RWPE1 (cell line): ENCODE data around the gene HYCC1.
"Not testable (repeated sequence)": the region's sequence is repeated elsewhere in the genome, so short reads cannot be mapped to it uniquely, and the experiment has no call there.

Source experiments
- CTCF ChIA-PET: fragments of 350-600 bp; sonication (Branson Sonifier 250); formaldehyde crosslinking; extraction: SDS; loops from one replicate; lab custom pipeline; 2021; lab: Yijun Ruan, JAX
- POLR2A ChIA-PET: fragments of 400-600 bp; formaldehyde crosslinking; extraction: SDS; loops from one replicate; lab custom pipeline; 2020; ENCODE audit warnings: antibody characterized with exemption; ENCODE audit not compliant: low non-redundant PET; lab: Yijun Ruan, JAX
- DNase-seq: peaks from one replicate; pipeline ENCODE4 v3.0.0; 2012; ENCODE audit warnings: low spot score
- H3K27ac ChIP-seq: fragments of 450-650 bp; 2 replicates; pipeline ENCODE4 v1.5.1; 2017
- TF ChIP-seq, protein P1 (sequence below): fragments of 450-650 bp; conservative IDR thresholded peaks from 2 replicates; pipeline ENCODE4 v1.5.1; 2017; ENCODE audit warnings: low read depth, mild to moderate bottlenecking

The HYCC1 gene

DNA sequence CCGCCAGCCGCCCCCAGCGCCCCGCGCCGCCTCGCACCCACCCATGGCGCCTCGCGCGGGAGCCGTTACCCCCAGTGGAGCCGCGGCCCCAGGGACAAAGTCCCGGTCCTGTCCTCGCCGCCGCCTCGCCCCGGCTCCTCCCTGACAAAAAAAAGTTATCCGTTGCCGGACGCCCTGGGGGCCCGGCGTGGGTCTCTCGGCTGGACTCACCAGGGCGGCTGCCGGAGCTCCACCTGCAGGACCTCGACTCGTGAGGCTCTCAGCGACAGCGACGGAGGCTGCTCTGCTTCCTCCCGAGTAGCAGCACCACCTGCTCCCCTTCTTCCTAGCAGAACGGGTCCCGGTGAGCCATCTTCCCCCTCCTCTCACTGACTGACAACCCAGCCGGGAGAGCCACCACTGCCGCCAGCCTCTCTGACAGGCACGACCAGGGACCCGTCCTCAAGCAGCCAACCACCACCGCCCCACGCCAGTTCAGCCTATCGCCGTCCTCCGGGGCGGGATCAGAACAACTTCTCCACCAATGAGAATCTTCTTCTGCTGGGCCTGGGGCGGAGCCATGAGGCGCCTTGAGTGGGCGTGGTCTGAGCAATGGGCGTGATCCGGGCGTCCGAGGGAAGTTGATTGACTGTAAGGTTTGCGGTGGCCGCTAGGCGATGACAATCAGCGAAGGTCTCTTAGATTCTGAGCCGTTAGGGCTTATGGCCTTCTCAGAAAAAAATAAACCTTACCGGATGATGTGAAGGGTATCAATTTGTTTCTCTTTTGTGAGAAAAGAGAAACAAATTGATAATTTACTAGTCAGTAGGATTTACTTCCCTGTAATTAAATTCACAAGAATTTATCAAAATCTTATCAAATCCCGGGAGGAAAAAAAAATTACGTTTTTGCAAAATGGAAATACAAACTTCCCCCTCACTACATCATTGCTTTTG is at the start of gene HYCC1:
TSS of gene HYCC1 (minus strand) at position 416 of the 935 bp plus-strand sequence. CDS start 23,019 bp downstream, outside the sequence.
- POLR2A ChIA-PET: no interaction called here
- CTCF ChIA-PET: no interaction called here
- TF ChIP-seq, protein P1, sequence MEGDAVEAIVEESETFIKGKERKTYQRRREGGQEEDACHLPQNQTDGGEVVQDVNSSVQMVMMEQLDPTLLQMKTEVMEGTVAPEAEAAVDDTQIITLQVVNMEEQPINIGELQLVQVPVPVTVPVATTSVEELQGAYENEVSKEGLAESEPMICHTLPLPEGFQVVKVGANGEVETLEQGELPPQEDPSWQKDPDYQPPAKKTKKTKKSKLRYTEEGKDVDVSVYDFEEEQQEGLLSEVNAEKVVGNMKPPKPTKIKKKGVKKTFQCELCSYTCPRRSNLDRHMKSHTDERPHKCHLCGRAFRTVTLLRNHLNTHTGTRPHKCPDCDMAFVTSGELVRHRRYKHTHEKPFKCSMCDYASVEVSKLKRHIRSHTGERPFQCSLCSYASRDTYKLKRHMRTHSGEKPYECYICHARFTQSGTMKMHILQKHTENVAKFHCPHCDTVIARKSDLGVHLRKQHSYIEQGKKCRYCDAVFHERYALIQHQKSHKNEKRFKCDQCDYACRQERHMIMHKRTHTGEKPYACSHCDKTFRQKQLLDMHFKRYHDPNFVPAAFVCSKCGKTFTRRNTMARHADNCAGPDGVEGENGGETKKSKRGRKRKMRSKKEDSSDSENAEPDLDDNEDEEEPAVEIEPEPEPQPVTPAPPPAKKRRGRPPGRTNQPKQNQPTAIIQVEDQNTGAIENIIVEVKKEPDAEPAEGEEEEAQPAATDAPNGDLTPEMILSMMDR: peak; percentile 84
- peak within 1 kb of the TSS; percentile 84 for H3K27ac ChIP-seq
- DNase-seq: peak; percentile 99

DNA sequence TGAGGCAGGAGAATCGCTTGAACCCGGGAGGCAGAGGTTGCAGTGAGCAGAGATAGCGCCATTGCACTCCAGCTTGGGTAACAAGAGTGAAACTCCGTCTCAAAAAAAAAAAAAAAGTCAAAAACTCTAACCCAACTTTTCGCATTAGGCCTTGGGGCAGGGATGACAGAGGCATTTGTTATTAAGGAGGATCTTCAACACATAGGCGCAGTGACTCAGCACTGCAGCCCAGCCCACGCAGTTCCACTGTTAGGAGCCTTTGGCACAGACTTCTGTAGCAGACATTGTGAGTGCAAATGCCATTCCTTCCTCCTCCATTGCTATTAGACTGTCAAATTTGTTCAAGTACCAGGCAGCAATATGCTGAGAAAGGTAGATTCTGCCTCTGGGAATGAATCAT is 48.5 kb upstream of the HYCC1 start:
- peak; percentile 64 for DNase-seq
- ChIA-PET CTCF (no interaction called here), POLR2A (no interaction called here)
- no peak overlapping the region for H3K27ac ChIP-seq
- TF ChIP-seq, protein P1: no peak

DNA sequence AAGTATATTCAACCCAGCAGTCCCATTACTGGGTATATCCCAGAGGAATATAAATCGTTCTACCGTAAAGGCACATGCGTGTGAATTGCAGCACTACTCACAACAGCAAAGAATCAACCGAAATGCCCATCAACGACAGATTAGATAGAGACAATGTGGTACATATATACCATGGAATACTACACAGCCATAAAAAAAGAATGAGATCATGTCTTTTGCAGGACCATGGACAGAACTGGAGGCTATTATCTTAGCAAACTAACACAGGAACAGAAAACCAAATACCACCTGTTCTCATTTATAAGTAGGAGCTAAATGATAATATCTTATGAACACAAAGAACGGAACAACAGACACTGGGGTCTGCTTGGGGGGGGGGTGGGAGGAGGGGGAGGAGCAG is 47.4 kb upstream of the HYCC1 start:
- no peak overlapping the region for H3K27ac ChIP-seq
- POLR2A ChIA-PET: no interaction called here
- TF ChIP-seq, protein P1: no peak
- DNase-seq: no peak
- CTCF ChIA-PET: interaction anchor here (0.6 kb wide), 1 partner anchor 188 kb away, joined by 3 read pairs; no protein-coding TSS in a partner anchor

DNA sequence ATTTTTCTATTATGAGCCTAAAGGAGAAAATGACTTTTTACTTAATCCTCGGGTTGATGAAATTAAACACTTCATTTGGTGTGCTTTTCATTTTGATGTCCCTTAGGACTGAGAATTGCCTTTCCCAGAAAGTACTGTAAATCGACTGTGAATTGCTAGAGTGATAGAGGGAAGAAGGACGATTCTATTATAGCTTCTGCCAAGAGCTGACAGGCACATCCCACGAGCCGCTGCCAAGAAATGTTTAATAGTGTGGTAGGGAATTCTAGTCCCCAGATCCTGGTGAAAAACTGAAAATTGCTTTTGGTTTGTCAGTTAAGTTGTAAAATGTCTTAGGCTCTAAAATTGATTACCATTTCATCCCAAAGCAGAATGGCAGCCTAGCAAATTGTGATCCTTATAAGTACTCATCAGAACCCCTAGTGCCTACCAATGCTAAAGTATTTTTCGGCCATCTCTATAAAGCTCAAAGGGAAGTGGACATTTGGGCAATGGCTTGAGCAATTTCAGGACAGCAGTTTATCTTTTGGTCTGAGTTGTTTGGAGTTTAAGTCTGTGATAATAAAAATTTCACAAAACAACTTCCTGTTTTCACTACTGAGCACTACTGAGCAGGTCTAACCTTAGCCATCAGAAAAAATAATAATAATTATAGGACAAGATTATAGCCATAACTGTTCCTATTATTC is 44.6 kb upstream of the HYCC1 start:
- POLR2A ChIA-PET: interaction anchor here (0.6 kb wide), 1 partner anchor 95 kb away, joined by 3 read pairs; no protein-coding TSS in a partner anchor

DNA sequence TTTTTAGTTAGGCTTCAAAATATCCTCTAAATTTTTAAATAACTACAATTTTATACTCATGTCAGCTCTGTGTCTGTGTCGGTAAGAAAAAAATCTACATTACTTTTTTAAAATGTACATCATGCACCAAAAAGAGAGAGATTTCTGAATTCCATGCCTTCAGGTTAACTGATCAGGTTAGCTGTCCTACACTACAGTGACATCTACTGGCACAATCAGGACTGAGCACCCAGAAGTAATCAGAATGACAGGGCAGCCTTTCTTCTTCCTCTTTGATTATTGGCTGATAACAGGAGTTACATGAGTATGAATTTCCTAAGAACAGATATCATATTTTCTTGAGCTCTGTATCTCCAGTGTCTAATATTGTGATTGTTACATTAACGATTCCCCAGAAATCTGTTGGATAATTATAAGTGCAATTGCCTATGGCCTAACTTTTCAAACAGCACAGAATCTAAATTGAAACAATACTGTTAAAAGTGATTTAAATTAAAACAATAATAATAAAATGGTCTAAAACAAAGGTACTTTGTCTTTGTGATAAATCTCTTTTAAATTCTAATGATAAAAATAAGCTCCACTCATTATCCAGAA is 41.8 kb upstream of the HYCC1 start:
- peak; percentile 71 for DNase-seq

More for the DNA sequence above, 44.6 kb upstream of the HYCC1 start:
- TF ChIP-seq, protein P1: no peak
- DNase-seq: no peak
- CTCF ChIA-PET: interaction anchor here (0.6 to 0.9 kb wide), 2 partner anchors 275 to 457 kb away, joined by 3 read pairs; no protein-coding TSS in a partner anchor
- H3K27ac ChIP-seq: no peak overlapping the region

DNA sequence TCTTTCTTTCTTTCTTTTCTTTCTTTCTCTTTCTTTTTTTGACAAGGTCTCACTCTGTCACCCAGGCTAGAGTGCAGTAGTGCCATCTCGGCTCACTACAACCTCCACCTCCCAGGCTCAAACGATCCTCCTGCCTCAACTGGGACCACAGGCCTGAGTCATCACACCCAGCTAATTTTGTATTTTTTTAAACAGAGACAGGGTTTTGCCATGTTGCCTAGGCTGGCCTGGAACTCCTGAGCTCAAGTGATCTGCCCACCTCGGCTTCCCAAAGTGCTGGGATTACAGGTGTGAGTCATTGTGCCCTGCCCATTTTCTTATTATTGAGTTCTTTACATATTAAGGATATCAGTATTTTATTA is 37.2 kb upstream of the HYCC1 start:
- POLR2A ChIA-PET, DNase-seq, CTCF ChIA-PET, H3K27ac ChIP-seq: not testable (repeated sequence)

More for the DNA sequence above, 41.8 kb upstream of the HYCC1 start:
- H3K27ac ChIP-seq: no peak overlapping the region
- TF ChIP-seq, protein P1: peak; percentile 99
- CTCF ChIA-PET: interaction anchor here (0.5 to 1.8 kb wide), 29 partner anchors 11 to 508 kb away, joined by 3 to 7 read pairs (median 3); partner anchors contain the start of gene IL6
- POLR2A ChIA-PET: no interaction called here

DNA sequence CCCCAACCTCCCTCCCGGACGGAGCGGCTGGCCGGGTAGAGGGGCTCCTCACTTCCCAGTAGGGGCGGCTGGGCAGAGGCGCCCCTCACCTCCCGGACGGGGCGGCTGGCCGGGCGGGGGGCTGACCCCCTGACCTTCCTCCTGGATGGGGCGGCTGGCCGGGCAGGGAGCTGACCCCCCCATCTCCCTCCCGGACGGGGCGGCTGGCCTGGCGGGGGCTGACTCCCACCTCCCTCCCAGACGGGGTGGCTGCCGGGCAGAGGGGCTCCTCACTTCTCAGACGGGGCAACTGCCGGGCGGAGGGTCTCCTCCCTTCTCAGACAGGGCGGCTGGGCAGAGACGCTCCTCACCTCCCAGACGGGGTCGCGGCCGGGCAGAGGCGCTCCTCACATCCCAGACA is 32.4 kb upstream of the HYCC1 start:
- H3K27ac ChIP-seq, POLR2A ChIA-PET, DNase-seq, CTCF ChIA-PET: not testable (repeated sequence)

DNA sequence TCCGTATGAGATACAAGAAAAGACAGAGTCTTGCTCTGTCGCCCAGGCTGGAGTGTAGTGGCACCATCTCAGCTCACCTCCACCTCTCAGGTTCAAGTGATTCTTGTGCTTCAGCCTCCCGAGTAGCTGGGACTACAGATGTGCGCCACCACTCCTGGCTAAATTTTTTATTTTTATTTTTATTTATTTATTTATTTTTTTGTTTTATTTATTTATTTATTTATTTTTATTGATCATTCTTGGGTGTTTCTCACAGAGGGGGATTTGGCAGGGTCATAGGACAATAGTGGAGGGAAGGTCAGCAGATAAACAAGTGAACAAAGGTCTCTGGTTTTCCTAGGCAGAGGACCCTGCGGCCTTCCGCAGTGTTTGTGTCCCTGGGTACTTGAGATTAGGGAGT is 31.2 kb upstream of the HYCC1 start:
- H3K27ac ChIP-seq, POLR2A ChIA-PET, CTCF ChIA-PET, DNase-seq: not testable (repeated sequence)
